SU-DHL-6 (cell line): Measurements from ENCODE around the gene SORCS2.

Experiments used
- CTCF ChIP-seq: fragments of 200-600 bp; sonication (generic); IDR thresholded peaks from one replicate; pipeline ENCODE4 v1.5.1; 2017; ENCODE audit warnings: antibody characterized with exemption, mild to moderate bottlenecking, low read length, moderate library complexity; ENCODE audit not compliant: insufficient read depth, poor library complexity, severe bottlenecking
- EZH2phosphoT487 ChIP-seq: fragments of 200-600 bp; sonication (generic), shearing (Covaris generic); conservative IDR thresholded peaks from 2 replicates; pipeline ENCODE4 v1.6.1; 2018; ENCODE audit warnings: mild to moderate bottlenecking, antibody characterized with exemption, low read length, moderate library complexity, mixed read lengths

GRCh38 chr4:7248857-7249256, 56.5 kb downstream of the SORCS2 start:
- TF ChIP-seq CTCF = no peak
- TF ChIP-seq EZH2phosphoT487 = no peak
